Activated T-cell treated with anti-CD3 and anti-CD28 coated beads, Interleukin-2, amount 50 U/mL, for 72 hours (primary cell): ENCODE data around the gene ARHGEF12. TPM values are rescaled to one million over a fixed set of nuclear protein-coding genes. Genes with fewer than 3 reads are reported as not detected.
A peak's percentile ranks its signal among the peaks of the same experiment; 100 is the strongest.

Experiments used
- ATAC-seq, 2 donors: fragments of 150-1000 bp; cut with Tn5 transposase; replicated peaks in 1 of 2; 2 replicates each; pipeline ENCODE4 v1.10.0; 2021; ENCODE audit warnings: moderate library complexity in 2 of 2, mild to moderate bottlenecking in 1 of 2
- DNase-seq, 2 donors: peaks; one replicate each; pipeline ENCODE4 v3.0.0; 2021 to 2022; ENCODE audit warnings: mixed read lengths in 1 of 2
- H3K27ac Mint-ChIP-seq: one replicate; pipeline ENCODE4 v1.8.0; 2022; ENCODE audit warnings: mild to moderate bottlenecking, moderate library complexity, mixed read lengths
- H3K27me3 Mint-ChIP-seq: one replicate; pipeline ENCODE4 v1.8.0; 2022; ENCODE audit warnings: low read depth, mixed read lengths
- H3K36me3 Mint-ChIP-seq, 2 donors: one replicate each; pipeline ENCODE4 v1.8.0; 2022; ENCODE audit warnings: mixed read lengths in 2 of 2, mild to moderate bottlenecking in 1 of 2; ENCODE audit not compliant: insufficient read depth in 2 of 2
- H3K4me1 Mint-ChIP-seq: one replicate; pipeline ENCODE4 v1.8.0; 2022; ENCODE audit warnings: low read depth, mixed read lengths
- H3K4me3 Mint-ChIP-seq, 2 donors: one replicate each; pipeline ENCODE4 v1.8.0; 2022; ENCODE audit warnings: mild to moderate bottlenecking in 2 of 2, mixed read lengths in 2 of 2, moderate library complexity in 2 of 2
- H3K9me3 Mint-ChIP-seq, 2 donors: one replicate each; pipeline ENCODE4 v1.8.0; 2022; ENCODE audit warnings: mixed read lengths in 2 of 2
- total RNA-seq, 2 donors: library from RNA; stranded (reverse); gene quantifications; one replicate each; pipeline ENCODE4 v1.2.3, GENCODE V29; 2022

The ARHGEF12 gene
- total RNA-seq, 2 donors from 2014 or later = 16.1 to 20.5 TPM

- Mint-ChIP-seq H3K4me3 (no peak overlapping the region), H3K4me1 (no peaks in the 10 kb centered on the region), H3K36me3 (peaks cover 0 to 6% of the 10 kb centered on the region in 2 donors), H3K9me3 (no peaks in the 10 kb centered on the region), H3K27me3 (no peaks in the 10 kb centered on the region), H3K27ac (no peak overlapping the region)
- DNase-seq = no peak
- no peak for ATAC-seq
Measured at GRCh38 chr11:120441592-120441991, 105.4 kb downstream of the ARHGEF12 start.

- Mint-ChIP-seq H3K4me3 (no peak overlapping the region), H3K36me3 (peaks cover 0 to 6% of the 10 kb centered on the region in 2 donors), H3K4me1 (no peaks in the 10 kb centered on the region), H3K27me3 (no peaks in the 10 kb centered on the region), H3K9me3 (no peaks in the 10 kb centered on the region), H3K27ac (no peak overlapping the region)
- ATAC-seq = no peak
- no peak for DNase-seq
Measured at GRCh38 chr11:120442031-120442430, 105.8 kb downstream of the ARHGEF12 start.

GRCh38 chr11:120446802-120447201 lies 110.6 kb downstream of the ARHGEF12 start:
- Mint-ChIP-seq H3K4me1 (no peaks in the 10 kb centered on the region), H3K4me3 (no peak overlapping the region), H3K27ac (no peak overlapping the region), H3K36me3 (peaks cover 6% of the 10 kb centered on the region in 2 donors), H3K27me3 (no peaks in the 10 kb centered on the region), H3K9me3 (no peaks in the 10 kb centered on the region)
- ATAC-seq (no peak), DNase-seq (no peak)

GRCh38 chr11:120448240-120448639 lies 112.0 kb downstream of the ARHGEF12 start:
- no peaks in the 10 kb centered on the region for H3K4me1 Mint-ChIP-seq
- peaks cover 7 to 11% of the 10 kb centered on the region in 2 donors for H3K36me3 Mint-ChIP-seq
- no peak overlapping the region for H3K27ac Mint-ChIP-seq
- no peaks in the 10 kb centered on the region for H3K27me3 Mint-ChIP-seq
- no peak for DNase-seq
- no peak overlapping the region for H3K4me3 Mint-ChIP-seq
- H3K9me3 Mint-ChIP-seq = no peaks in the 10 kb centered on the region
- no peak for ATAC-seq

GRCh38 chr11:120455487-120455886 lies 119.3 kb downstream of the ARHGEF12 start:
- H3K4me1 Mint-ChIP-seq = no peaks in the 10 kb centered on the region
- H3K4me3 Mint-ChIP-seq = no peak overlapping the region
- H3K27ac Mint-ChIP-seq = peak overlapping the region; percentile 66
- no peaks in the 10 kb centered on the region for H3K9me3 Mint-ChIP-seq
- H3K36me3 Mint-ChIP-seq = peaks cover 7 to 9% of the 10 kb centered on the region in 2 donors
- ATAC-seq = no peak
- no peak for DNase-seq
- no peaks in the 10 kb centered on the region for H3K27me3 Mint-ChIP-seq

GRCh38 chr11:120457996-120458395 lies 121.8 kb downstream of the ARHGEF12 start:
- Mint-ChIP-seq H3K4me1 (no peaks in the 10 kb centered on the region), H3K27me3 (no peaks in the 10 kb centered on the region), H3K27ac (no peak overlapping the region), H3K9me3 (no peaks in the 10 kb centered on the region), H3K4me3 (no peak overlapping the region), H3K36me3 (peaks cover 2 to 3% of the 10 kb centered on the region in 2 donors)
- DNase-seq (no peak), ATAC-seq (no peak)

GRCh38 chr11:120462825-120463224 lies 126.6 kb downstream of the ARHGEF12 start:
- Mint-ChIP-seq H3K9me3 (no peaks in the 10 kb centered on the region), H3K27me3 (no peaks in the 10 kb centered on the region), H3K36me3 (peaks cover 3 to 6% of the 10 kb centered on the region in 2 donors), H3K4me3 (no peak overlapping the region), H3K27ac (no peak overlapping the region), H3K4me1 (no peaks in the 10 kb centered on the region)
- ATAC-seq = no peak
- no peak for DNase-seq

GRCh38 chr11:120465921-120466534 lies 129.8 kb downstream of the ARHGEF12 start:
- Mint-ChIP-seq H3K36me3 (peaks cover 0 to 5% of the 10 kb centered on the region in 2 donors), H3K9me3 (no peaks in the 10 kb centered on the region), H3K4me1 (no peaks in the 10 kb centered on the region), H3K4me3 (no peak overlapping the region), H3K27me3 (no peaks in the 10 kb centered on the region), H3K27ac (no peak overlapping the region)
- ATAC-seq (no peak), DNase-seq (no peak)

GRCh38 chr11:120467627-120468026 lies 131.4 kb downstream of the ARHGEF12 start:
- no peak overlapping the region for H3K4me3 Mint-ChIP-seq
- ATAC-seq (no peak), DNase-seq (no peak)
- H3K36me3 Mint-ChIP-seq = peaks cover 1 to 6% of the 10 kb centered on the region in 2 donors
- no peak overlapping the region for H3K27ac Mint-ChIP-seq
- H3K27me3 Mint-ChIP-seq = no peaks in the 10 kb centered on the region
- no peaks in the 10 kb centered on the region for H3K4me1 Mint-ChIP-seq
- H3K9me3 Mint-ChIP-seq = no peaks in the 10 kb centered on the region

- no peaks in the 10 kb centered on the region for H3K9me3 Mint-ChIP-seq
- H3K36me3 Mint-ChIP-seq = peaks cover 1 to 4% of the 10 kb centered on the region in 2 donors
- no peaks in the 10 kb centered on the region for H3K27me3 Mint-ChIP-seq
- H3K4me1 Mint-ChIP-seq = no peaks in the 10 kb centered on the region
- DNase-seq (no peak), ATAC-seq (no peak)
- H3K27ac Mint-ChIP-seq = no peak overlapping the region
- no peak overlapping the region for H3K4me3 Mint-ChIP-seq
Measured at GRCh38 chr11:120471131-120471530, 134.9 kb downstream of the ARHGEF12 start.

- H3K9me3 Mint-ChIP-seq = no peaks in the 10 kb centered on the region
- no peaks in the 10 kb centered on the region for H3K27me3 Mint-ChIP-seq
- H3K27ac Mint-ChIP-seq = no peak overlapping the region
- DNase-seq (no peak), ATAC-seq (no peak)
- H3K4me1 Mint-ChIP-seq = no peaks in the 10 kb centered on the region
- H3K4me3 Mint-ChIP-seq = no peak overlapping the region
- peaks cover 1 to 2% of the 10 kb centered on the region in 2 donors for H3K36me3 Mint-ChIP-seq
Measured at GRCh38 chr11:120471994-120472393, 135.8 kb downstream of the ARHGEF12 start.

GRCh38 chr11:120473503-120473902 lies 137.3 kb downstream of the ARHGEF12 start:
- Mint-ChIP-seq H3K4me3 (no peak overlapping the region), H3K4me1 (peaks cover 1% of the 10 kb centered on the region), H3K9me3 (no peaks in the 10 kb centered on the region), H3K27ac (no peak overlapping the region), H3K27me3 (no peaks in the 10 kb centered on the region), H3K36me3 (peaks cover 1 to 2% of the 10 kb centered on the region in 2 donors)
- DNase-seq = no peak
- ATAC-seq = no peak

- Mint-ChIP-seq H3K9me3 (no peaks in the 10 kb centered on the region), H3K4me1 (peaks cover 7% of the 10 kb centered on the region), H3K27ac (no peak overlapping the region), H3K27me3 (no peaks in the 10 kb centered on the region), H3K4me3 (no peak overlapping the region), H3K36me3 (no peaks in the 10 kb centered on the region)
- no peak for ATAC-seq
- DNase-seq = no peak
Measured at GRCh38 chr11:120482149-120482548, 145.9 kb downstream of the ARHGEF12 start.

- Mint-ChIP-seq H3K9me3 (no peaks in the 10 kb centered on the region), H3K4me3 (no peak overlapping the region), H3K36me3 (no peaks in the 10 kb centered on the region), H3K27me3 (no peaks in the 10 kb centered on the region), H3K27ac (no peak overlapping the region), H3K4me1 (no peaks in the 10 kb centered on the region)
- ATAC-seq (no peak), DNase-seq (no peak)
Measured at GRCh38 chr11:120484722-120485121, 148.5 kb downstream of the ARHGEF12 start.
